ENCODE data around the gene LHX2.
A peak's percentile ranks its signal among the peaks of the same experiment; 100 is the strongest.

The LHX2 gene

GRCh38 chr9:124024107-124024506, 12.5 kb downstream of the LHX2 start:
- DNase-seq (ENCODE audit: extremely low spot score, insufficient read length, low read depth) (no peak), FAIRE-seq (no peak)

- FAIRE-seq, result no peak
- DNase-seq (ENCODE audit: extremely low spot score, insufficient read length, low read depth), result no peak
Measured at GRCh38 chr9:124029617-124030016, 18.0 kb downstream of the LHX2 start.

GRCh38 chr9:124030969-124031451, 19.4 kb downstream of the LHX2 start:
- DNase-seq (ENCODE audit: extremely low spot score, insufficient read length, low read depth), result no peak

GRCh38 chr9:124032247-124032646, 20.7 kb downstream of the LHX2 start:
- no peak for DNase-seq (ENCODE audit: extremely low spot score, insufficient read length, low read depth)
- no peak for FAIRE-seq

More at GRCh38 chr9:124030969-124031451, 19.4 kb downstream of the LHX2 start:
- no peak for FAIRE-seq

DNA sequence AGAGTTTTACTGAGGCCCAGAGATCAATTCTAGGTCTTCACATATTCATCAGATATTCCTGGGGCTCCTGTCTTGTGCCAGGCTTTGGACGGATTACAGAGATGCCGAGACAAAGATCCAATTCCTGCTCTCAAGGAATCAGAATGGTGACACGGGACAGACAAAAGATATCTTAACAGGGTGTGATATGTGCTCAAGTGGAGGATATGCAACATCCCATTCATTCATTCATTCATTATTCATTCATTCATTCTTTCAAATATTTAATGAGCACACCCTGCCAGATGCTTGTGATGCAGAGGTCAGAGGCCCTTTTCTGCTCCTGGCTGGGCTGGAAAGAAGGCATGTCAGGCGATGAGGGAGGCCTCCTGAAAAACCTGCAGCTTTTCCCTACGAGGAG, 21.8 kb downstream of the LHX2 start:
- no peak for DNase-seq (ENCODE audit: extremely low spot score, insufficient read length, low read depth)
- no peak for FAIRE-seq

DNA sequence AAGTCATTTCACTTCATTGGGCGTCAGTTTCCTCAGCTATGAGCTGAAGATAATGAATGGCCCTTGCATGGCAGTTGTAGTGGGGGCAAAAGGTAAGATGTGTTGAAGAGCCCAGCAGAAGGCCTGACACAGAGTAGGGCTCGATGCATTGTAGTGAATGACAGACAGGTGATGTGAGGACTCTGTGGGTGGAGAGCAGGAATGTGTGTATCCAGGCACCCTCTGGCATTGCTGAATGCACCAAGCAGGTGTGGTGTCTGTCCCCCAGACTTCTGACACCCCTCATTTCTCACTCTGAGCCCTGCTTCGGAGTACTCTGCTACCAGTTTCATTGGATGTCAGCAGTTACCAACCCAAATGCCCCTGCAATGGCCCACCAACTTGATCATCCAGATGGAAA, 22.4 kb downstream of the LHX2 start:
- no peak for DNase-seq (ENCODE audit: extremely low spot score, insufficient read length, low read depth)
- no peak for FAIRE-seq

- FAIRE-seq (no peak), DNase-seq (ENCODE audit: extremely low spot score, insufficient read length, low read depth) (no peak)
Measured at GRCh38 chr9:124035001-124035650, 23.6 kb downstream of the LHX2 start.

GRCh38 chr9:124036578-124036977, 25.0 kb downstream of the LHX2 start:
- DNase-seq (ENCODE audit: extremely low spot score, insufficient read length, low read depth) (no peak), FAIRE-seq (no peak)

- FAIRE-seq (no peak), DNase-seq (ENCODE audit: extremely low spot score, insufficient read length, low read depth) (no peak)
Measured at GRCh38 chr9:124037790-124038189, 26.2 kb downstream of the LHX2 start.

GRCh38 chr9:124038239-124038638, 26.7 kb downstream of the LHX2 start:
- DNase-seq (ENCODE audit: extremely low spot score, insufficient read length, low read depth) (no peak), FAIRE-seq (no peak)

- FAIRE-seq, result no peak
Measured at GRCh38 chr9:124038790-124039633, 27.4 kb downstream of the LHX2 start.

DNA sequence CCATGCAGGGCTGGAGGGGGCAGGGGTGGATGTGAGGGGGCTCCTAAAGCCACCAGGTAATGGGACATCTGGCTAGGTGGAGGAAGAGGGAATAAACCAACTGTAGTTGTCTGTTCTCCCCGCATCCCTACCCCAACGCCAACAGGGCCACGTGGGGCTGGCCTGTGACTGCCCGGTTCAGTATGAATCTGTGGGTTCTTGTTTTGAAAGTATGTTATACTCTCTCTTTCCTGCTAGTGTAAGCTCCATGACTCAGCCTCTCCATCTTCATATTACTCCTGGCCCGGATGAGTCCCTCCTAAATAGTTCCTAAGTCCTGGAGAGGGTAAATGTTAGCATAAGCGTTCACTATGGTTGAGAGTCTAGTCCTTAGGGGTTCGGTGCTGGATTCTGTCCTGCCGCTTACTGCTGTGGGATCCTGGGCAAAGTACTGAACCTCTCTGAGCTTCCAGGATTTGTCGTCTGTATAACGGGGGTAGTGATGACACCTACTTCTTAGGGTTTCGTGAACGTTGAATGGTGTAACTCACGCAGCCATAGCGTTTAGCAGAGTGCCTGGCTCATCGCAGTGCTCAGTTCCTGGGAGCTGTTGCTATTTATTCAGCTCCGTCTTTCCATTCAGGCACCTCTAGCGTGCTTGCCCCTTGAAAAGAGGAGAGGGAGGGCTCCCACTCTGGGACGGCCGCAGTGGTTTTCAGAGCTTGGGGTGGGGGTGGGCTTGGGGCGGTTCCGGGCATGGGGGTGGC, 28.8 kb downstream of the LHX2 start:
- DNase-seq (ENCODE audit: extremely low spot score, insufficient read length, low read depth) (no peak), FAIRE-seq (no peak)

More at GRCh38 chr9:124038790-124039633, 27.4 kb downstream of the LHX2 start:
- no peak for DNase-seq (ENCODE audit: extremely low spot score, insufficient read length, low read depth)

DNA sequence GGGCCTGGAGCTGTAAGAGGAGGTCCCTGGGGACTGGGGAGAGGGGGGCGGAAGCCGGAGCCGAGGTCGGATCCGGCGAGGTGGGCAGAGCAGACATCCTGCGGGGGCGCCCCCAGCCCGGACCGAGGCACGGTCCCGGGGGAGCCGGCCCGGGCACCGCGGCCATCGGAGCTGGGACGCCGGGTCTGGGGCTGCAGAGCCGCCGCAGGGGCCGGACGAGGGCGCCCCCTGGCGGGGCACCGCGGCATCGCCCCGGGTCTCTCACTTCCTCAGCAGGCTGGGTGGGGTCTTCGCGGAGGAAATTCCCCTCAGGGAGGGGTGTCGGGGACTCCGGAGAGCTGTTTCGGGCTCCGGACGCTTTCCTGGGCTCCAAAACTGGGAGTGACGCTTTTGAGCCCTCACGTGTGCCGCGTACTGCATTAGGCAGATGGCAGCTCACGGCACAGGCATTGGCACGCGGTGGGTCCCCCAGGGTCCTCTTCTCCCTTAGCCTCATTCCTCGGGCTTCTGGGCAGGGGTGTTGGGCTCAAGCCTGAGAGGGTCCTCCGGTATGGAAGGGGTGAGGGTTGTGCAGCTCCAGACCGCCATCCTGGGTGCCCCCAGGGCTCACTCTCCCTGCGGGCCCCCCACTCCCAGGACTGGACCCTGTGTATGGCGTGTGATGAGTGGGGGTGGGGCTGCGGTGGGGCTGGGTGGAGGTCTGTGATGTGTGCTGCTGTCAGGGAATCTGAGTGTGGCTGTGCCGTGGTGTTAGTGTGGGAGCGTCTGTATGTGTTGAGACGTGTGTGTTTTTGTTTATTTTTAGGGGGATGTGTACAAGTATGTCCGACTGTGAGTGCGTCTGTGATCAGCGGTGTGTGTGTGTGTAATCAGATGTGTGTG, 29.6 kb downstream of the LHX2 start:
- DNase-seq (ENCODE audit: extremely low spot score, insufficient read length, low read depth) (peak; percentile 79), FAIRE-seq (no peak)

DNA sequence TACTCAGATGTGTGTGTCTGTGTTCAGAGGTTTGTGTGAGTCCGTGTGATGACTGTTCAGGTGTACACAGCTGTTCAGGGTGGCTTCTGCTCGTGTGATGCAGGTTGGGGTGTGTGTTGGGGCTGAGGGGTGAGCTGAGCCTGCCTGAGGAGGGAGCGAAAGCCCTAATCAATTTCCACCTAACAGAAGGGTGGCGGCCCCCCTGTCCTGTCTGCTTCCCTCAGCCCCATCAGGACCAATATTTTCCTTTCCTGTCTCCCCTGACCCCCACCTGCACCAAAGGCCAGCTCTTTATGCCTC, 30.2 kb downstream of the LHX2 start:
- DNase-seq (ENCODE audit: extremely low spot score, insufficient read length, low read depth) (no peak), FAIRE-seq (no peak)

GRCh38 chr9:124042201-124042721, 30.7 kb downstream of the LHX2 start:
- DNase-seq (ENCODE audit: extremely low spot score, insufficient read length, low read depth) (no peak), FAIRE-seq (no peak)

DNA sequence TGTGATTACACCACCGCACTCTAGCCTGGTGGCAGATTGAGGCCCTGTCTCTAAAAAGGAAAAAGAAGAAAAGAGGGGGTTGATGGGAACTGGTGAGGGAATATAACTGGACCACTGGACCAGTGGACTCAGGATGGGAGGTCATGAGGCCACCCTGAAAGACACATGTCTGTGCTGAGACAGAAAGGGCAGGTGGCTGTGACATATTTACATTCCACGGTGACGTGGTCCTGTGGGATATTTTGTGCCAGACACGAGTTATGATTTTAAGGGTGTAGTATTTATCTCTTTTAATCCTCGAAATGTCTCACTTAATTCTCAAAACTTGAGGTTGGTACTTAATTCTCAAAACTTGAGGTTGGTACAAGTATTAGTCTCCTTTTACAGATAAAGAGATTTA, 32.9 kb downstream of the LHX2 start:
- FAIRE-seq (no peak), DNase-seq (ENCODE audit: extremely low spot score, insufficient read length, low read depth) (no peak)

DNA sequence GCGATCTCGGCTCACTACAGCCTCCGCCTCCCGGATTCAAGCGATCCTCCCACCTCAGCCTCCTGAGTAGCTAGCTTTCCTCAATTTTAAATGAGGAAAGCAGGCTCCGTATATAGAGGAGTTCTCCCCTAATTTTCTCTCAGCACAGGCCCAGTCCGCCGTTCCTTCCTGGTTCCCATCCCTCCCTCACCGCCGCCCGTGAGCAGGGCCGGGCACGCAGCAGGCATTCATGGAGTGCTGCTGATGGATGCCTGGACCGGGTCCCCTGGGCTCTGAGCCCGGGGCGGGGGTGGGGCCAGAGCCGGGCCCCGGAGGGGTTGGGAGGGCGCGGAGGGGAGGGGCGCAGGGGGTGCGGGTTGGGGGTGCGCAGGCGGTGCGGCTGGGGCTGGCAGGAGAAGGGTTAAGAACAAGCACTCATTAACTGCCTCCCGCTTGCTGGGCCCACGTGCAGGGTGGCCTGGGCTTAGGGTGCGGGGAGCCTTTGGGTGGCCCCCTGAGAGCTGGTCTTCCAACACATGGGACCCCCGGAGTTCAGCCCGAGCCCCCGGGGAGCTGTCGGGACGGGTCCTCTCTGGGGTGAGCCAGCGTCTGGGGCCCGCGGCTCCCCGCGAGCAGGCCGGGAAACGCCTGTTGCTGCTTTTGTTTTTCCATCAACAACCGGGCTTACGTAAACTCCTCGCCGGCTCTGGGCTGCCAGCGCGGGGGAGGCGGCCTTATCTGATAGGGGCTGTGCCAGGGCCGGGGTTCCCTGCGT, 33.7 kb downstream of the LHX2 start:
- FAIRE-seq (no peak), DNase-seq (ENCODE audit: extremely low spot score, insufficient read length, low read depth) (no peak)

- no peak for DNase-seq (ENCODE audit: extremely low spot score, insufficient read length, low read depth)
- no peak for FAIRE-seq
Measured at GRCh38 chr9:124045830-124046177, 34.2 kb downstream of the LHX2 start.

DNA sequence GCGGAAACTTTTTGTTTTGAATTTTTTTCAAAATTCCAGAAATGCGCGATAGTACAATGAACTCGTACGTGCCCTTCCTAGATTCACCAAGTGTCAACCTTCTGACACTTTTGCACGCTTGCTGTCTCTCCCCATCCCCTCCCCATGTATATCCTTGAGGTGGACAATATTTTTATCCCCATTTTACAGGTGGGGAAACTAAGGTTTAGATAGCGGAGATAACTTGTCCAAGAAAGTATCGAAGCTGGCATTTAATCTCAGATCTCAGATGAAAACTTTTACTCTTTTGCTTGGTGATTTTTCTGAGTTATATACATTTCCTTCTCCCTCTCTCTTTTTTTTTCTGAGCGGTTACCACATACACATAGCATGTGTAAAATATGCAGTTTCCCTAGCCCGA, 34.6 kb downstream of the LHX2 start:
- DNase-seq (ENCODE audit: extremely low spot score, insufficient read length, low read depth) (no peak), FAIRE-seq (no peak)

All from GM18507 (cell line).